ENCODE measurements around the gene BMP7. TPM values are rescaled to one million over a fixed set of nuclear protein-coding genes. Genes with fewer than 3 reads are reported as not detected.

The BMP7 gene
- total RNA-seq, 1 donor from 2014 or later, result not detected

GRCh38 chr20:57225197-57225733 is 41.2 kb downstream of the BMP7 start:
- no peak for DNase-seq

- no peak for DNase-seq
Measured at GRCh38 chr20:57224641-57225138, 41.8 kb downstream of the BMP7 start.

- DNase-seq, result no peak
Measured at GRCh38 chr20:57223648-57224489, 42.6 kb downstream of the BMP7 start.

- no peak for DNase-seq
Measured at GRCh38 chr20:57222631-57222950, 43.9 kb downstream of the BMP7 start.

- no peak for DNase-seq
Measured at GRCh38 chr20:57221916-57222630, 44.4 kb downstream of the BMP7 start.

GRCh38 chr20:57220337-57221145 is 45.9 kb downstream of the BMP7 start:
- DNase-seq, result no peak

- no peak for DNase-seq
Measured at GRCh38 chr20:57219071-57219677, 47.3 kb downstream of the BMP7 start.

- DNase-seq, result no peak
Measured at GRCh38 chr20:57218489-57218888, 48.0 kb downstream of the BMP7 start.

- DNase-seq, result no peak
Measured at GRCh38 chr20:57217802-57218201, 48.6 kb downstream of the BMP7 start.

GRCh38 chr20:57216669-57217068 is 49.8 kb downstream of the BMP7 start:
- no peak for DNase-seq

- DNase-seq, result no peak
Measured at GRCh38 chr20:57215826-57216471, 50.5 kb downstream of the BMP7 start.

- no peak for DNase-seq
Measured at GRCh38 chr20:57215426-57215825, 51.0 kb downstream of the BMP7 start.

GRCh38 chr20:57214948-57215347 is 51.5 kb downstream of the BMP7 start:
- no peak for DNase-seq

- no peak for DNase-seq
Measured at GRCh38 chr20:57214427-57214826, 52.0 kb downstream of the BMP7 start.

GRCh38 chr20:57213924-57214323 is 52.5 kb downstream of the BMP7 start:
- DNase-seq, result no peak

- no peak for DNase-seq
Measured at GRCh38 chr20:57213291-57213690, 53.1 kb downstream of the BMP7 start.

- DNase-seq, result peak; percentile 21
Measured at GRCh38 chr20:57212534-57213276, 53.7 kb downstream of the BMP7 start.

- DNase-seq, result no peak
Measured at GRCh38 chr20:57211908-57212533, 54.4 kb downstream of the BMP7 start.

- DNase-seq, result no peak
Measured at GRCh38 chr20:57211406-57211805, 55.0 kb downstream of the BMP7 start.

GRCh38 chr20:57210911-57211280 is 55.5 kb downstream of the BMP7 start:
- DNase-seq, result no peak
